Brain microvascular endothelial cell (primary cell): ENCODE data around the gene AXDND1.
"Not testable (repeated sequence)": the region's sequence is repeated elsewhere in the genome, so short reads cannot be mapped to it uniquely, and the experiment has no call there.

ENCODE experiments used
- DNase-seq: peaks from one replicate; pipeline ENCODE4 v3.0.0-alpha.2; 2020
- H3K27ac ChIP-seq: fragments of 250-450 bp; sonication (Bioruptor Pico); 2 replicates; pipeline ENCODE4 v1.5.1; 2020; ENCODE audit warnings: mild to moderate bottlenecking, moderate library complexity
- H3K27me3 ChIP-seq: fragments of 250-450 bp; sonication (Bioruptor Pico); replicated peaks from 2 replicates; pipeline ENCODE4 v1.5.1; 2020; ENCODE audit warnings: mild to moderate bottlenecking
- H3K36me3 ChIP-seq: fragments of 250-450 bp; sonication (Bioruptor Pico); replicated peaks from 2 replicates; pipeline ENCODE4 v1.5.1; 2020; ENCODE audit warnings: mild to moderate bottlenecking
- H3K4me3 ChIP-seq: 2 replicates; pipeline ENCODE4 v1.5.1; 2011; ENCODE audit warnings: low read depth, mild to moderate bottlenecking, control low read depth, low read length, moderate library complexity
- CTCF ChIP-seq: IDR thresholded peaks from 2 replicates; pipeline ENCODE4 v1.5.1; 2011; ENCODE audit warnings: low read depth, mild to moderate bottlenecking, moderate library complexity, low read length, control low read depth, inconsistent platforms; ENCODE audit errors: missing control alignments
- in situ Hi-C: cut with HindIII; loops from 2 replicates; pipeline ENCODE4 v1.10.0; 2017; ENCODE audit warnings: low sequenced_read_pairs, low pct_ligation_motif_present

The AXDND1 gene

GRCh38 chr1:179445593-179445992 lies 79.8 kb downstream of the AXDND1 start:
- Histone ChIP-seq H3K4me3 (no peak overlapping the region), H3K27ac (no peak overlapping the region), H3K27me3 (no peaks in the 10 kb centered on the region), H3K36me3 (no peaks in the 10 kb centered on the region)
- no peak for TF ChIP-seq CTCF
- DNase-seq: no peak
- in situ Hi-C loops: no loop called here

GRCh38 chr1:179447489-179447888 lies 81.7 kb downstream of the AXDND1 start:
- in situ Hi-C loops: no loop called here
- peak; percentile 38 for TF ChIP-seq CTCF
- Histone ChIP-seq H3K4me3 (no peak overlapping the region), H3K27me3 (no peaks in the 10 kb centered on the region), H3K27ac (no peak overlapping the region), H3K36me3 (no peaks in the 10 kb centered on the region)
- no peak for DNase-seq

GRCh38 chr1:179448437-179449149 lies 82.8 kb downstream of the AXDND1 start:
- no peak for TF ChIP-seq CTCF
- H3K4me3 ChIP-seq: no peak overlapping the region
- no peaks in the 10 kb centered on the region for H3K27me3 ChIP-seq
- no peak for DNase-seq
- no peaks in the 10 kb centered on the region for H3K36me3 ChIP-seq
- in situ Hi-C loops: no loop called here
- no peak overlapping the region for H3K27ac ChIP-seq

- H3K27ac ChIP-seq, H3K36me3 ChIP-seq, H3K4me3 ChIP-seq, in situ Hi-C loops, H3K27me3 ChIP-seq, DNase-seq: not testable (repeated sequence)
These were observed 93.9 kb downstream of the AXDND1 start for GRCh38 chr1:179459606-179460206.

- H3K27me3 ChIP-seq, H3K4me3 ChIP-seq, in situ Hi-C loops, H3K36me3 ChIP-seq, DNase-seq, H3K27ac ChIP-seq: not testable (repeated sequence)
These were observed 99.9 kb downstream of the AXDND1 start for GRCh38 chr1:179465661-179466060.

- H3K36me3 ChIP-seq: no peaks in the 10 kb centered on the region
- DNase-seq: no peak
- no peaks in the 10 kb centered on the region for H3K27me3 ChIP-seq
- in situ Hi-C loops: no loop called here
- H3K4me3 ChIP-seq: no peak overlapping the region
- no peak for TF ChIP-seq CTCF
- no peak overlapping the region for H3K27ac ChIP-seq
These were observed 108.9 kb downstream of the AXDND1 start for GRCh38 chr1:179474713-179475112.

- no peak for DNase-seq
- no peak overlapping the region for H3K4me3 ChIP-seq
- H3K36me3 ChIP-seq: no peaks in the 10 kb centered on the region
- in situ Hi-C loops: no loop called here
- H3K27ac ChIP-seq: no peak overlapping the region
- no peak for TF ChIP-seq CTCF
- no peaks in the 10 kb centered on the region for H3K27me3 ChIP-seq
These were observed 110.7 kb downstream of the AXDND1 start for GRCh38 chr1:179476484-179476883.
